ENCODE results near the gene ADCY1.

- TF ChIP-seq, protein P1, sequence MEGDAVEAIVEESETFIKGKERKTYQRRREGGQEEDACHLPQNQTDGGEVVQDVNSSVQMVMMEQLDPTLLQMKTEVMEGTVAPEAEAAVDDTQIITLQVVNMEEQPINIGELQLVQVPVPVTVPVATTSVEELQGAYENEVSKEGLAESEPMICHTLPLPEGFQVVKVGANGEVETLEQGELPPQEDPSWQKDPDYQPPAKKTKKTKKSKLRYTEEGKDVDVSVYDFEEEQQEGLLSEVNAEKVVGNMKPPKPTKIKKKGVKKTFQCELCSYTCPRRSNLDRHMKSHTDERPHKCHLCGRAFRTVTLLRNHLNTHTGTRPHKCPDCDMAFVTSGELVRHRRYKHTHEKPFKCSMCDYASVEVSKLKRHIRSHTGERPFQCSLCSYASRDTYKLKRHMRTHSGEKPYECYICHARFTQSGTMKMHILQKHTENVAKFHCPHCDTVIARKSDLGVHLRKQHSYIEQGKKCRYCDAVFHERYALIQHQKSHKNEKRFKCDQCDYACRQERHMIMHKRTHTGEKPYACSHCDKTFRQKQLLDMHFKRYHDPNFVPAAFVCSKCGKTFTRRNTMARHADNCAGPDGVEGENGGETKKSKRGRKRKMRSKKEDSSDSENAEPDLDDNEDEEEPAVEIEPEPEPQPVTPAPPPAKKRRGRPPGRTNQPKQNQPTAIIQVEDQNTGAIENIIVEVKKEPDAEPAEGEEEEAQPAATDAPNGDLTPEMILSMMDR (IDR thresholded peaks at IDR 0.05), result no peak
- TF ChIP-seq POLR2A (IDR thresholded peaks at IDR 0.05), result no peak
These were observed 134.1 kb downstream of the ADCY1 start for GRCh38 chr7:45708046-45708950.
